GM19438 (cell line): ENCODE measurements around the gene SKI.
"Not testable (repeated sequence)": the region's sequence is repeated elsewhere in the genome, so short reads cannot be mapped to it uniquely, and the experiment has no call there.

ENCODE experiments used
- ATAC-seq: cut with Tn5 transposase; IDR thresholded peaks from one replicate; pipeline ENCODE4 v1.9.1; 2021; ENCODE audit warnings: low read depth; ENCODE audit not compliant: unreplicated experiment

The SKI gene

DNA sequence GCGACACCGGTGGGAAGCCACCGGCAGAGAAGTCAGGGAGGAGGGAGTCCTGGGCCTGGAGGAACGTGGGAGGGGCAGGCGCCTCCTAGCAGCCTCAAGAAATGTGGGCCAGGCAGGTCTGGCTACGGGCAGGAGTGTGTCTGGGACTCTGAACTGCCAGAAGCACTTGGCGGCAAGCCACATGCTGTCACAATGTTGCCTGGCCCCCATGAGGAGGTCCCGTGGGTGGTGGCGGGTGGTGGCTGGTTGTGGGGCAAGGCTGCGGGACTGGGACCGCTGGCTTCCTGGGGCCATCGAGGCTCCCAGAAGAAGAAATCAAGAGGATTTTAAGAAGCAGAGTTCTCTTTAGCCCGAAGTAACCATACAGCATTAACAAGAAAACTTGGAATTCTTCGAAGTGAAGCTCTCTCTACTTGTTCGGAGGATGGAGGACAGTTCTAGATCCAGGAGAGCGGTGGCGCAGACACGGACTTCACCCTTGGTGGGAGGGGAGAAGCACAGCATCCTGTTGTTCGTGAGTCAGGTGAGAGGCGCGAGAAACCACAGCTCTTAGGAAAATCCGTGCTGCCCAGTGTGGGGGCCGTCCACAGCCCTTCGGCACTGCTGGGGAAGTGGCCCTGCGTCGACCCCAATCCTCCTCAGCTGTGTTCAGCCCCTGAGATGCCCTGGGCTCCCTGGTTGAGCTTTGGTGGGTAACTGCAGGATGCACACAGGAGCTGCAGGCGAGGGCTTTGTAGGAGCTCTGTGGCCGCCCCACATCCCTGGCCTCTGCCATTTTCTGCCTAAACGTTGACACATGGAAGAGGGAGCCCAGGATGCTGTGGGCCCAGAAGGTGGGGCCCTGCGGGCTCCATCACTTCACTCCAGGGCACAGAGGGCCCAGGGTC, 12.4 kb downstream of the SKI start:
- ATAC-seq, result no peak

DNA sequence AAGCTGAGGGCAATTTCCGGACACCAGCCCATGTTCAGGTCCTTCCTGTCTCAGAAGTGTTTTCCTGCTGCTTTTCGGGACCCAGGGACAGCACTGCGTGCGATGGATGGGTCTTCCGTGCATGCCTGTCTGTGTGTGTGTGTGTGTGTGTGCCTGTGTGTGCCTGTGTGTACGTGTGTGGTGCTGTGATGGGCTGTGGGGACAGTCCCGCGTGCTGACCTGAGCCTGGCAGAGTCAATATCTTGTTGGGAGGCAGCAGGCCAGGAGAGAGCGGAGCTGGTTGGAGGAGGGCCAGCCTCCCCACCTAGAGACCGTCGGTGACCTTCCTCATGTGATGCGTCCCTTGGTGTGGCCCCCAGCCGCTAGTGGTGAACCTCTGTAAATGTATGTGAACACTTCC, 13.7 kb downstream of the SKI start:
- no peak for ATAC-seq

DNA sequence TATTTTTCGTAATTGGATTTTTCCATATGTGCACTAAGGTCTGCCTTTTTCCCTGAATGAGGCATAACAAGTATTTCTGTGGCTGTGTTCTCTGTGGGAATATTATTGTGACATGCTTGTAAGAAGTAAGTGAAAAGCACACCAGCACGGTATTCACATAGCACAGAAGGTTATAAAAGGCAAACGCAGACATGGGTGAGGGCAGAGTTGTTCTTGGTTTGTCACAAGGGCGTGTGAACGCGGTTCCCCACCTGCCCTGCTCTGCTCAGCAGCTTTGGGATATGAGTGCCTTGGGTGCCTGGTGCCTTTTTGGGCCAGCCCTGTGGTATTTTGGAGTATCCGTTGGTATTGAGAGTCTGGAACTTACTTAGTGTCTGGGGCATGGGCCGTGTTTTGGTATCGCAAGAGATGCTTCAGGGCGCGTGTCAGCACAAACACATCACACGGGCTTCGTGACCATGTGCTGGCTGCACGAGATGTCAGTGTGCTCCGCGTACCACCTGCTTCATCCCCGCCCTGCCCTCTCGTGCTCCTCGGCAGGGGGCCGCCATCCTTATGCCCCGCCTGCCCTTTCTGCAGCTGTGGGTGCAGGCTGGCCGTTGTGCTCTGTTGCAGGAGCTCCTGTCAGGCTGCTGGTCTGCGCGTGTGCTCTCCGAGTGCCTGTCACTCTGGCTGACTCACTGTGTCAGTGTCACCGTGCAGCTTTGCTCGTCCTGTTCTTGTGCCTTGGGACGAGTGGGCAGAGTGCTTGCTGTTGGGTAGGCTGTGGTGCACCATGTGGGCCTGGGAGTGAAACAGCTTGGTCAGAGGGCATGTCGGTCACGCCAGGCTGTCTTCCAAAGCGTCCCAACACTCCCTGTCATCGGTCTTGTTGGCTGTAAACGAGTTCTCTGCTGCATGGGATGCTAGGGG, 15.0 kb downstream of the SKI start:
- no peak for ATAC-seq

DNA sequence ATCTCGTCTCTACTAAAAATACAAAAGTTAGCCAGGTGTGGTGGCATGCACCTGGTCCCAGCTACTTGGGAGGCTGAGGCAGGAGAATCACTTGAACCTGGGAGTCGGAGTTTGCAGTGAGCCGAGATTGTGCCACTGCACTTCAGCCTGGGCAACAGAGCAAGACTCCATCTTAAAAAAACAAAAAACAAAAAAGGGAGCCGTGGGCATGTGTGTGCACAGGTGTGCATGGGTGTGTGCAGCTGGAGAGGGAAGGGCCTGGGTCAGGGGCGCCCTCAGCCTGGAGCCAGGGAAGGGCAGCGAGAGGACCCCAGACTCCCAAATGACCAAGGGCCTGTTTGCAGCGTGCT, 18.9 kb downstream of the SKI start:
- not testable (repeated sequence) for ATAC-seq

DNA sequence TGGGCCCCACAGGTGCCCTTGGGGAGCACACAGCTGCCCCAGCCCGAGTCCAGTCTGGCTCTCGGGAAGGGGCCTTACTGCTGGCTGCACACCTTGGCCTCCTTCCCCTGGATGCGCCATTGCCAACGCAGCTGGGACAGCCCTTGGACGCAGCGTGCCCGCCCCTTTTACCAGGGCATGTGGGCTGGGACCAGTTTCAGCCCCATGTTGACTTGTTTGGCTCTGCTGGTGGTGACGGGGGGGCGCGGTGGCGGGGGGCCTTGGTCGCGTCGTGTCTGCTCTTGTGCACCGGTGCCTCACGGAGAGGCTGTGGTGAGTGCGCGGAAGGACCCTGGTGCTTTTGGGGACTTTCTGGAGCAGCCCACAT, 19.6 kb downstream of the SKI start:
- no peak for ATAC-seq

DNA sequence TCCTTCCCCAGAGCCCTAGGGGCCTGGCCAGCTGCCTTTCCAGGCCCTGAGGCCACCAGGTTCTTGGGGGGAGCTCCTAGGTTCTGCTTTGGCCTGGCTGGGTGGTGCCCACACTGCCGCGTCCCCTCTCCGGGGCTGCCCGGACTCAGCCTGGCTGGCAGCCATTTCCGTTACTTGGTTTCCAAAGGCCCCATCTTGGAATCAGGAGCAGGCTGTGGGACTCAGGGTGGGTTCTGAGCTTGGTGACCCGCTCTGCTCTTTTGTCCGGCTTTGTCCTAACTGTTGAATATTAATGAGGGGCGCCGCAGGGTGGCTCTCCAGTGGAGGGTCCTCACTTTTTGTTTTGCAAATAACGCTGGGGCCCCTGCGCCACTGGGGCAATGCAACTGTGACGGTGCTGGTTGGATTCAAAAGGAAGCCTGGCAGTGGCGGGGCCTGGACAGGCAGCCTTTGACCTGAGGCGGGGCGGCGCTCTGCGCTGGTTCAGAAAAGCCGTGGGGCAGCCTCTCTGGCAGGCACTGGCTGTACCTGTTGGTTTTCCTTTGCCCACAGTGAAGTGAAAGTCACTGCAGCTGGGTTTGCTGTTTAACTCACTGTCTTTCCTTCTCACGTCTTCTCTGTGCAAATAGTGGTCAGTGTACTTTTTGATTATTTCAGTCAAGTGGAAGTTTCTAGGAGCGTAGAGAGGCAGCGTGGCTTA, 20.2 kb downstream of the SKI start:
- no peak for ATAC-seq

DNA sequence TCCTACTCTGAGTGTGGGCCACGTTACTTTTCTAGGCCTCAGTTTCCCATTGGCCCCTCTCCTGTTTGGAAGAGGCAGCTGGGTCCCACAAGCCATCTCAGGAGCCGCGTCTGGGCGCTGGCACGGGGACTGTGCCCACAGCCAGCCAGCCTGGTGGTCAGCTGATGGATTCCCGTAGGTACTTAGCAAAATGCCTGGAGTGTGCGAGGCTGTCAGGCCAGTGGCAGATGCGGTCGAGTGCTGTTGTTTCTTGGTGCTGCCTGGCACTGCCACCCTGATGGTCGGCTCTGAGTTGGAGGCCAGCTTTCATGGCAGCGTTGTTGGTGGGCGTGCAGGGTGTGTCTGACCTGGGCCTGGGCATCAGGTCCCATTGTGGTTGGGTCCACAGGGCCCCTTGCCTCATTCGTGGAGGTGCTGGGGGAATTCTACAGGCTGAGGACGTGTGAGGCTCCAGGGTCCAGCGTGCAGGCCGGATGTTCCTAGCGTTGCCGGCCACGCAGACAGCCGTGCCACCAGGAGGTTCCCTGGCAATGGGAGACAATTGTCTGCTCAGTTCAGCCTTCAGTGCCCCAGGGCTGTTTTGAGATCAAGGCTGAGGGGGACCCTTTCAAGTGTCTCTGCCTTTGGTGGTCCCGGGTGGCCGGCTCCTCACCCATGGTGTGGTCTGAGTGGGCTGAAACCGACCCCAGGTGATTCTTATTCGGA, 20.9 kb downstream of the SKI start:
- no peak for ATAC-seq

DNA sequence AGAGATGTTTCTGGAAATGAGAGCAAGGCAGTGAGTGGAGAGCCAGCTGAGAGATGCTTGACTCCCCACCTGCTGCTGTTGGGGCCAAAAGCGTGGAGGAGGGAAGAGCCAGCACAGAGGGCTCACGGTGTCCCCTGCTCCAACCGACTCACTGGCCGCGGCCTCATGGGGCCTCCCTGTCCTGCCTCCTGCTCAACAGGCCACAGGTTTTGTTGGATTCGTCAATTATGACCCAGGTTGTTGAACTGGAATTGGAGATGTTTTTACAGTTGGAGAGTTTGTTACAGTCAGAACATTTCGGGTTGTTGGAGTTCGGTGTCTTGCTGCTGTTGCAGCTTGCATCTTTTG, 21.4 kb downstream of the SKI start:
- ATAC-seq, result no peak

DNA sequence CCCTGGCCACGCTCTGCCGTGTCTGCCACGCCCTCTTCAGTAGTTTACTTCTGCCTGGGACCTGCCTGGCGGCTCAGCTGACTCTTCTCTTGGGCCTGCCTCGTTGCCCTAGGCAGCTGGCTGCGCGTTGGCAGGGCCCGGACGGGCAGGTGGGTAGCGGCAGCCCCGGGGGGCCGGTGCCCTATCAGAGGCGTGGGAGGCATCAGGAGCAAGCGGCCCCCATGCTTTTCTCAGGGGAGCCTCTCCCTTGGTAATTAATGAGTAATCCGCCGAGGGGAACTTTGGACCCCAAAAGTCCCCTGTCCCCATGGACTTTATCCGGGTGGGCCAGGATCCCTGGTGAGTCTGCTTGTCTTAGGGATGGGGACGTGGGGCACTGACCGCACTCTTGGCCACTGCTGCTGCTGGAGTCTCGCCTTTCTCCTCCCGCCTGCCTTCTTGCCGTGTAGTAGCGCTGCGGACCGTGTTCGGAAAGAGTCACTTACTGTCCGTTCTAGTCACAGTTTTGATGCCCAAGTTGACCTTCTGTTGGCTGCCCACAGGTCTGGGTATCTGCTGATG, 22.7 kb downstream of the SKI start:
- ATAC-seq, result no peak

DNA sequence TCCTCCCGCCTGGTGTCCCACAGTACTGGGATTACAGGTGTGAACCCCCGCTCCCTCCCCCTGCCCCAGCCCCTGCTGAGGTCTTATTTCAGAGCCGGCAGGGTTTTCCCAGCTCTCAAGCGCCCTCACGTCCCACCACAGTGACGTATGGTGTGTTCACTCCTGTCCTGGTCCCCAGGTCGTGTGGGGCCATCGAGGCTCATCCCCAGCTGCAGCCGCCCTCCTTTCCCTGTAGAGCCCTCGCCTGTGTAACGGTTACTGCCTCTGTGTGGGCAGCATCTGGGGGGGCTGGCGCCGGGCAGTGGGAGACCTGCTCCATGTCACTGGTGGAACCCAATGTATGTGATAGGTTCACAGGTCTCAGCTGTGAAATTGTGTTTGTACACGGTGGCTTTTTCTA, 23.2 kb downstream of the SKI start:
- ATAC-seq, result no peak

DNA sequence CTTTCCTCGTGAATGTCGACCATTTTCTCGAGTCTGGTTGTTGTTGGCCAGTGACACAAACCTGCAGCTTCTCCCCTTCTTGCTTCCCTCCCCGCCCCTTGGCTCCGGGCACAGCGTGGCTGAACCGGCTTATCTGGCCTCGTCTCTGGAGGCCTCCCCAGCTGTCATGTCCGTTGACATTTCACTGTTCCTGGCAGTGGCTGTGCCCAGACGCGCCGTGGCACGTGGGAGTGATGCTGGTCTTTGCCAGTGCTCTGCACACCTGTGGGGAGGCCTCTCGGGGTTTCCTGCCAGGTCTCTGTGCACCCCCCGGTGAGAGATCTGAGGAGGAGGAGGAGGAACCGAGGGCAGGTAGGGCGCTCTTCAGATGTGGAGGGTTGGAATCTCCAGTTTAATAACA, 23.7 kb downstream of the SKI start:
- ATAC-seq, result no peak

DNA sequence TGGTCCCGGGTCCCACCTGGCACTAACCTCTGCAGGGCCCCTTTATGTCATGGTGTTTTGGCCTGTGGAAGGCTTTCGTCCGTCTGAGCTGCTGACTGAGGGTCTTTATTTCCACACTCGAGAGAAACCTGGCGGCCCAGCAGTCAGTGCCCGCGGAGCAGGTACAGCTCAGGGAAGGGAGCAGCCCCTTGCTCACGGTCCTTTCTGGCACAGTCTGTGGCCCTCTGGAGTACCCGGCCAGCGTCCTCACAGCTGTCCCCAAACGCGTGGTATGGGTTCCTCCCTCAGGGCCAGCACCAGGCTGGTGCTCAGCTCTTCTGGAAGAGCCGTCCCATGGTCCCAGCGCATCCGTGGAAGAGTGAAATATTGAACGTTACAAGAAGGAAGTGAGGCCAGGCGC, 24.3 kb downstream of the SKI start:
- ATAC-seq, result no peak

DNA sequence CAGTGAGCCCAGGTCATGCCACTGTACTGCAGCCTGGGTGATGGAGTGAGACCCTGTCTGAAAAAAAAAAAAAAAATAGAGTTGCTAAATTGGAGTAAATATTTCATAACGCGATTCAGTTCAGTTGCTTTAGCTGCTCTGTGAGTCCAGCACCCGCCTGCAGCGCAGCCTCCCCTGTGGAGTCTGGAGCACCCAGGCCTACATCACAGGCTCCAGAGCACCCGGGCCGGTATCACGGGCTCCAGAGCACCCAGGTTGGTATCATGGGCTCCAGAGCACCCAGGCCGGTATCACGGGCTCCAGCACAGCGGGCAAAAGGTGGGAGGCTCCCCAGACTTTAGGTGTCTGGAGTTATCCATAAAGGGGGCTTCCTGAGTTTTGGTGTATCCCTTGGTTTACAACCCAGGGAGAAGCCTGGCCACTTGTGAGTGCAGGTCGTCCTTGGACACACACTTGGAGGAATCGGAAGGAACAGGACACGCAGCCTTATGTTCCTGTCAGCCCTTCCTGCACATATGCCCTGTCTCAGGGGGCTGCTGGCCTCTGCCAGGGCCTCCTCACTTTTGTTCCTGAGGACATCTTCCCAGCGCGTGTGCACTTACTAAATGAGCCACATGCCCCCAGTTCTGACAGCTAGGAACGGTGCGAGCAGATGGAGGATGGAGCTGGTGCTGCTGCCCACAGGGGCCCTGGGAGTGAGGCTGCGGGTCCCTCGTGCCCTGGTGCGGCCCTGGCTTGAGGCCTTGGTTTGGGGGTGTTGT, 25.1 kb downstream of the SKI start:
- ATAC-seq, result no peak

DNA sequence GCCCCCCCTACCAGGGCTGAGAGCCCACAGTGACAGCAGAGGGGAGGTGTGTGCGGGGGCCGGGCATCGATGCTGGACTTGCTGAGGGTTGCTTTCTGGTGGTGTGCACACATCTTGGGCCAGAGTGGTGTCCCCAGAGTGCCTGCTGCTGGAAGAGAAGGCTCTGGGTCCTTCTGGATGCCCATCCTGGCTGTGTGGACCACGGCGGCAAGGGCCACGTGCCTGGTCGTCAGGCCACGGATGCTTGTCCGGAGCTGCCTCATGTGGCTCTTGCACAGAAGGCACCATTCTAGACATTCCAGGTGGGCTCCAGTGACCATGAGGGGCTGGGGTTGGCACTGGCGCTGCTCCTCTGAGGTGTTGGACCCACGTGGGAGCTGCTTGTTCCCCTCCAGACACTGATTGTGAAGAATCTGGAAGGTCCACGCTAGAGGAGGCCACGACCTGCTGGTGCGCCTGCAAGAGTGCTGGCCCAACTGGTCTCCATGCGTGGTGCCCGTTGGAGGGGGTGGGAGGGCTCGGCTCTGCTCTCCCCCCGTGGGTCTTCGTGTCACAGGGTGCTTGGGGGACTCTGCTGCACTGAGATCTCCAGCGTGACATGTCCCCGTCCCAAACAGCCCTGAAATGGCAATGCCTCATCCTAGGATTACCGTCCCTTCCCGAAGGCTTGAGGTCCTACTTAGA, 25.8 kb downstream of the SKI start:
- ATAC-seq, result no peak

DNA sequence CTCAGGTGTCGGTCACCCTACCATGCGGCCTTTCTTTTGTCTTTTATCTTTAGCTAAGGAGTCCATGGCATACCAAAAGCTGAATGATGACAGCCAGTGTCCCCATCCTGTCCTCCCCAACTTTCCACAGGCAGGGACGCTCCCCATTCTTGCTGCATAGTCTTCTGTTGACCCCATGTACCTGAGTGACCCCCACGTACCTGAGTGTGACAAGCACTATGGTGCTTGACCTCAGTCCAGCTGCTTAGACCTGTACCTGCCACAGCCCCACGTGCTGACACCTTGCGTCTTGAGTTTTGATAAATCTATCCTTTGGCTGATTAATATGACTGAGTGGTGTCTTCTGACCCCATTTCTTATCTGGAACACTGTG, 26.9 kb downstream of the SKI start:
- no peak for ATAC-seq

DNA sequence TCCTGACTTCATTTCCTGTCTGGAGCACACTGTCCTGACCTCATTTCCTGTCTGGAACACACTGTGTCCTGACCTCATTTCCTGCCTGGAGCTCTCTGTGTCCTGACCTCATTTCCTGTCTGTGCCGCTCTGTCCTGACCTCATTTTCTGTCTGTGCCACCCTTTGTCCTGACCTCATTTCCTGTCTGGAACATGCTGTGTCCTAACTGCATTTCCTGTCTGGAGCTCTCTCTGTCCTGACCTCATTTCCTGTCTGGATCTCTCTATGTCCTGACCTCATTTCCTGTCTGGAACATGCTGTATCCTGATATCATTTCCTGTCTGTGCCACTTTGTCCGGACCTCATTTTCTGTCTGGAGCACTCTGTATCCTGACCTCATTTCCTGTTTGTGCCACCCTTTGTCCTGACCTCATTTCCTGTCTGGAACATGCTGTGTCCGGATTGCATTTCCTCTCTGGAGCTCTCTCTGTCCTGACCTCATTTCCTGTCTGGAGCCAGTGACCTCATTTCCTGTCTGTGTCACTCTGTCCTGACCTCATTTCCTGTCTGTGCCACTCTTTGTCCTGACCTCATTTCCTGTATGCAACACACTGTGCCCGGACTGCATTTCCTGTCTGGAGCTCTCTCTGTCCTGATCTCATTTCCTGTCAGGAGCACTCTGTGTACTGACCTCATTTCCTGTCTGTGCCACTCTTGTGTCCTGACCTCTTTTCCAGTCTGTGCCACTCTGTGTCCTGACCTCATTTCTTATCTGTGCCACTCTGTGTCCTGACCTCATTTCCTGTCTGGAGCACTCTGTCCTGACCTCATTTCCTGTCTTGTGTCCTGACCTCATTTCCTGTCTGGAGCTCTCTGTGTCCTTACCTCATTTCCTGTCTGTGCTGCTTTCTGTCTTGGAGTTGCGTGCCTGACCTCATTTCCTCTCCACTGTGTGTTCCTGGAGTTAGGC, 27.6 kb downstream of the SKI start:
- no peak for ATAC-seq

DNA sequence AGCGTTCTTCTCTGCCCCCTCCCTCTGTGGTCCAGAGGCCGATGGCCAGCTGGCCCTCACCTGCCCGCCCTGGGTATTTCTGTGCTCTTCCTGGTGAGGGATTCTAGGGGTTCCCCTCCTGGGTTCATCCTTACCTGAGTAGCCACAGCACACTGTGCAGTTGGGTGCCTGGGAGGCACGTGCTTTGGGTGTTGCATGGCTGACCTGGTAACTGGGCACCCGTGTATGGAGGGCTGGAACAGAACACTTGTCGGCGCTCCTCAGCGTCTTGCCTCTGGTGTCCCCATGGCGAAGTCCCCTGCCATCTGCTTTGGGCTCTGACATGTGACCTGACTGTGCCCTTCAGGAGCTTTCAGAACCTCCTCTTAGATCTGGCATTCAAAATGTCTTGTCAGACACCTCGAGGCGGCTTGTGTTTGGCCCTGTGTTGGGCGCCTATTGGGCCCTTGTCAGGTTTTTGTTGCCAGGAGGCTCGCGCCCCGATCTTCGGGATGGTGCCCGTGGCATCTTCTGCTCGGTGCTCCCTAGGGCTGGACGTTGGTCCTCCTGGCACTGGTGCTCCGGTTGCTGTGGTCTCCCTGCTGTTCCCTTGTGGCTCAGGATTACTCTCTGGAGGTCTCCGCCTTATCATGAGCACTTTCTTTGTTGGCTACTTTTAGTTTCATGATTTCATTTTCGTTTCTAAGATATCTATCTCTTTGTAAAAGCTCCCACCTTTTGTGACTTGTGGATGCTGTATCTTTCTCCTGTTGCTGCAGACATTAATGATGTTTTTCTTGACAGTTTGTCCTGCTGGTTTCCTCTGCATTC, 28.5 kb downstream of the SKI start:
- ATAC-seq, result no peak
